Smooth muscle cell (in vitro differentiated cells): Measurements from ENCODE around the gene TARM1. TPM values are rescaled to one million over a fixed set of nuclear protein-coding genes. Genes with fewer than 3 reads are reported as not detected.
"Not testable (repeated sequence)": the region's sequence is repeated elsewhere in the genome, so short reads cannot be mapped to it uniquely, and the experiment has no call there.

ENCODE experiments used
- DNase-seq: peaks from one replicate; lab custom pipeline; 2025; ENCODE audit not compliant: unreplicated experiment; lab: John Stamatoyannopoulos, UW
- H2AFZ ChIP-seq: fragments of 200-600 bp; sonication (generic); 2 replicates; pipeline ENCODE4 v1.6.0; 2016; ENCODE audit warnings: antibody characterized with exemption, low read depth, mild to moderate bottlenecking
- H3F3A ChIP-seq: fragments of 200-600 bp; sonication (generic); 2 replicates; pipeline ENCODE4 v1.6.0; 2017; ENCODE audit warnings: antibody characterized with exemption, low read depth
- H3K27ac ChIP-seq: fragments of 200-600 bp; sonication (generic); 2 replicates; pipeline ENCODE4 v1.5.1; 2016; ENCODE audit warnings: low read depth, mild to moderate bottlenecking
- H3K27me3 ChIP-seq: fragments of 200-600 bp; sonication (generic); 2 replicates; pipeline ENCODE4 v1.6.1; 2016; ENCODE audit warnings: low read depth, mild to moderate bottlenecking
- H3K36me3 ChIP-seq: fragments of 200-600 bp; sonication (generic); 2 replicates; pipeline ENCODE4 v1.5.1; 2016; ENCODE audit warnings: low read depth
- H3K4me1 ChIP-seq: fragments of 200-600 bp; sonication (generic); 2 replicates; pipeline ENCODE4 v1.5.1; 2016; ENCODE audit warnings: low read depth
- H3K4me2 ChIP-seq: fragments of 200-600 bp; sonication (generic); 2 replicates; pipeline ENCODE4 v1.6.0; 2016; ENCODE audit warnings: mild to moderate bottlenecking
- H3K4me3 ChIP-seq: fragments of 200-600 bp; sonication (generic); 2 replicates; pipeline ENCODE4 v1.5.1; 2016; ENCODE audit warnings: mild to moderate bottlenecking
- H3K79me2 ChIP-seq: fragments of 200-600 bp; sonication (generic); 2 replicates; pipeline ENCODE4 v1.6.0; 2016; ENCODE audit warnings: low read depth, mild to moderate bottlenecking
- H3K9ac ChIP-seq: fragments of 200-600 bp; sonication (generic); 2 replicates; pipeline ENCODE4 v1.6.0; 2016; ENCODE audit warnings: low read depth
- H3K9me3 ChIP-seq: fragments of 200-600 bp; sonication (generic); replicated peaks from 2 replicates; pipeline ENCODE4 v1.5.1; 2016; ENCODE audit warnings: low read depth
- H4K20me1 ChIP-seq: fragments of 200-600 bp; sonication (generic); 2 replicates; pipeline ENCODE4 v1.6.0; 2016; ENCODE audit warnings: low read depth
- WGBS: methylation state at CpG from one replicate; pipeline ENCODE4 v1.1.7; 2016; ENCODE audit warnings: low lambda C conversion rate; 5-methylcytosine and 5-hydroxymethylcytosine counted together
- polyA plus RNA-seq: library from polyadenylated mRNA; unstranded; fragments of >200 nt; fragmentation: Nextera tagmentation; extraction: Ambion mirVana; gene quantifications from 2 replicates; pipeline ENCODE4 v1.2.1, GENCODE V29; 2016
- total RNA-seq: library from RNA; depleted of rRNA; stranded (reverse); fragments of >200 nt; gene quantifications from 2 replicates; pipeline ENCODE4 v1.2.3, GENCODE V29; 2014
- TF ChIP-seq, protein P1 (sequence below): fragments of 200-600 bp; sonication (generic); IDR thresholded peaks from 2 replicates; pipeline ENCODE4 v1.5.1; 2017; ENCODE audit warnings: borderline replicate concordance, mild to moderate bottlenecking, antibody characterized with exemption; ENCODE audit not compliant: insufficient read depth, poor library complexity, severe bottlenecking

Gene TARM1
- total and polyA plus RNA-seq, 2 experiments from 2014 or later: not detected

GRCh38 chr19:54104998-54105715 lies 24.0 kb upstream of the TARM1 start:
- TF ChIP-seq, protein P1, sequence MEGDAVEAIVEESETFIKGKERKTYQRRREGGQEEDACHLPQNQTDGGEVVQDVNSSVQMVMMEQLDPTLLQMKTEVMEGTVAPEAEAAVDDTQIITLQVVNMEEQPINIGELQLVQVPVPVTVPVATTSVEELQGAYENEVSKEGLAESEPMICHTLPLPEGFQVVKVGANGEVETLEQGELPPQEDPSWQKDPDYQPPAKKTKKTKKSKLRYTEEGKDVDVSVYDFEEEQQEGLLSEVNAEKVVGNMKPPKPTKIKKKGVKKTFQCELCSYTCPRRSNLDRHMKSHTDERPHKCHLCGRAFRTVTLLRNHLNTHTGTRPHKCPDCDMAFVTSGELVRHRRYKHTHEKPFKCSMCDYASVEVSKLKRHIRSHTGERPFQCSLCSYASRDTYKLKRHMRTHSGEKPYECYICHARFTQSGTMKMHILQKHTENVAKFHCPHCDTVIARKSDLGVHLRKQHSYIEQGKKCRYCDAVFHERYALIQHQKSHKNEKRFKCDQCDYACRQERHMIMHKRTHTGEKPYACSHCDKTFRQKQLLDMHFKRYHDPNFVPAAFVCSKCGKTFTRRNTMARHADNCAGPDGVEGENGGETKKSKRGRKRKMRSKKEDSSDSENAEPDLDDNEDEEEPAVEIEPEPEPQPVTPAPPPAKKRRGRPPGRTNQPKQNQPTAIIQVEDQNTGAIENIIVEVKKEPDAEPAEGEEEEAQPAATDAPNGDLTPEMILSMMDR: no peak
- no peaks in the 10 kb centered on the region for H3K9me3 ChIP-seq
- H4K20me1 ChIP-seq: no peaks in the 10 kb centered on the region
- H3K4me1 ChIP-seq: no peaks in the 10 kb centered on the region
- no peak overlapping the region for H3K9ac ChIP-seq
- H3F3A ChIP-seq: no peaks in the 10 kb centered on the region
- H3K4me3 ChIP-seq: no peak overlapping the region
- no peak overlapping the region for H3K4me2 ChIP-seq
- H3K36me3 ChIP-seq: no peaks in the 10 kb centered on the region
- DNase-seq: no peak
- no peak overlapping the region for H3K27ac ChIP-seq
- H3K27me3 ChIP-seq: no peaks in the 10 kb centered on the region
- H3K79me2 ChIP-seq: peaks cover 19% of the 10 kb centered on the region
- 97% methylated on average over 11 of the region's 11 CpGs for WGBS
- no peak overlapping the region for H2AFZ ChIP-seq

DNA sequence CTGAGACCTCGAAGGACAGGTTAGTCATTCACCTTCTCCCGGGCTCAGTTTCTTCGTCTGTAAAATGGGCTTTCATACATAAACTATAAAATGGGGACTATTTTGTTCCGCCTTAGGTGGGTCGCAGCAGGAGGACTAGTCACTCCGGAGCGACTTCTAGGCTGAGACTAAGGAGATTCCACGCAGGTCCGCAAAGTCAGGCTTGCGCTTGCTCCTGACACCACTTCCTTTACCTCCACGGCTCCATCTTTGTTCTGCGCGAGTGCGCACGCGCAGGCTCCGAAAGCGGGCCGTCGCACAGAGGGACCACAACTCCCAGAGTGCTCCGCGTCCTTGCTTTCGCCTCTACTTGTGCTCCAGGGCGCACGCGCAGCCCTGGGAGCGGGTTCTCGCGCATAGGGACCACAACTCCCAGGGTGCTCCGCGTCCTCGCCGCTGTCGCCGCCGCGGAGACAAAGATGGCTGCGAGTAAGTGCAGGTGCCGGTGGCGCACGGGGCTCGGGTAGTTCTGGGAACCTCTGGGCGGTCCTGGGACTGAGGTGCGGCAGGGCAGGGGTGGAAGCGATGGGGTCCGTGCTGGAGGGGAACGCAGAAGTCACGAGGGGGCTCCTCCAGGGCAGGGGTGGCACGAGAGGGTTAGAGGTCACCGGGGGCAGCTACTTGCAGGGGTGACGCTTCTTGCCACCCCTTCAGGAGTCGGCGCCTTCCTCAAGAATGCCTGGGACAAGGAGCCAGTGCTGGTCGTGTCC lies 21.4 kb upstream of the TARM1 start, which contains the start of gene NDUFA3:
Gene NDUFA3, plus strand, starts transcription at position 435 of the 749 bp plus-strand sequence. Its CDS starts 24 bp downstream, at position 459.
- WGBS: 5% methylated on average over 47 of the region's 54 CpGs
- H3K4me2 ChIP-seq: peak within 1 kb of the TSS; percentile 100

GRCh38 chr19:54100561-54100960 lies 19.4 kb upstream of the TARM1 start, which contains the start of gene OSCAR:
OSCAR (minus strand) TSS chr19:54100803; CDS start chr19:54100792, 11 bp downstream.
- Histone ChIP-seq H3K27me3 (peaks cover 2% of the 10 kb centered on the region), H3K9me3 (no peaks in the 10 kb centered on the region), H3K4me3 (no peak within 1 kb of the TSS), H3K9ac (no peak within 1 kb of the TSS), H3K36me3 (no peaks in the 10 kb centered on the region), H3K4me2 (no peak within 1 kb of the TSS), H2AFZ (no peak within 1 kb of the TSS), H3K27ac (no peak within 1 kb of the TSS), H4K20me1 (no peaks in the 10 kb centered on the region), H3K79me2 (peaks cover 19% of the 10 kb centered on the region), H3K4me1 (no peaks in the 10 kb centered on the region), H3F3A (no peaks in the 10 kb centered on the region)
- TF ChIP-seq, protein P1: no peak
- 67% methylated on average over 5 of the region's 5 CpGs for WGBS
- no peak for DNase-seq

More for the DNA sequence above, 21.4 kb upstream of the TARM1 start, which contains the start of gene NDUFA3:
- Histone ChIP-seq H3K27ac (no peak within 1 kb of the TSS), H2AFZ (peak within 1 kb of the TSS; percentile 75), H3K4me1 (no peaks in the 10 kb centered on the region), H3K36me3 (no peaks in the 10 kb centered on the region), H3K9ac (peak within 1 kb of the TSS; percentile 52), H3K79me2 (peaks cover 19% of the 10 kb centered on the region), H3F3A (no peaks in the 10 kb centered on the region), H3K9me3 (no peaks in the 10 kb centered on the region), H4K20me1 (no peaks in the 10 kb centered on the region), H3K4me3 (peak within 1 kb of the TSS; percentile 84), H3K27me3 (no peaks in the 10 kb centered on the region)
- TF ChIP-seq, protein P1: no peak
- peak; percentile 83 for DNase-seq

DNA sequence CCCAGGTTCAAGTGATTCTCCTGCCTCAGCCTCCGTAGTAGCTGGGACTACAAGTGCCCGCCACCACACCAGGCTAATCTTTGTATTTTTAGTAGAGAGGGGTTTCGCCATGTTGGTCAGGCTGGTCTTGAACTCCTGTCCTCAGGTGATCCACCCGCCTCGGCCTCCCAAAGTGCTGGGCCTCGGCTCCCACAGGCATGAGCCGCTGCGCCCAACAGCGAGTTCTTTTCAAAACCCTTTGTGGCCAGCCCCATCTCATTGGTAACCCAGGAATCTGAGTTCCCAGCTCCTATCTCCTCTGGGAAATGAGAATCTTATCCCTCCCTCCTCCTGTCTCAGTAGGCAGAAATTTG lies 18.7 kb upstream of the TARM1 start:
- not testable (repeated sequence) for DNase-seq, H4K20me1 ChIP-seq, H3K27ac ChIP-seq, H3K4me1 ChIP-seq, H3F3A ChIP-seq, H2AFZ ChIP-seq, H3K4me3 ChIP-seq, H3K36me3 ChIP-seq, H3K4me2 ChIP-seq, H3K27me3 ChIP-seq, H3K9me3 ChIP-seq, H3K9ac ChIP-seq
- peaks cover 19% of the 10 kb centered on the region for H3K79me2 ChIP-seq
- 81% methylated on average over 9 of the region's 9 CpGs for WGBS
